ENCODE results near the gene PGAM2.

The PGAM2 gene

GRCh38 chr7:44072364-44073231, 7.2 kb upstream of the PGAM2 start:
- peak; percentile 91 for DNase-seq (ENCODE audit: low read depth)
- no peak overlapping the region for H3K4me3 ChIP-seq (ENCODE audit: control insufficient read depth, low read depth, low read length)
- TF ChIP-seq, protein P1, sequence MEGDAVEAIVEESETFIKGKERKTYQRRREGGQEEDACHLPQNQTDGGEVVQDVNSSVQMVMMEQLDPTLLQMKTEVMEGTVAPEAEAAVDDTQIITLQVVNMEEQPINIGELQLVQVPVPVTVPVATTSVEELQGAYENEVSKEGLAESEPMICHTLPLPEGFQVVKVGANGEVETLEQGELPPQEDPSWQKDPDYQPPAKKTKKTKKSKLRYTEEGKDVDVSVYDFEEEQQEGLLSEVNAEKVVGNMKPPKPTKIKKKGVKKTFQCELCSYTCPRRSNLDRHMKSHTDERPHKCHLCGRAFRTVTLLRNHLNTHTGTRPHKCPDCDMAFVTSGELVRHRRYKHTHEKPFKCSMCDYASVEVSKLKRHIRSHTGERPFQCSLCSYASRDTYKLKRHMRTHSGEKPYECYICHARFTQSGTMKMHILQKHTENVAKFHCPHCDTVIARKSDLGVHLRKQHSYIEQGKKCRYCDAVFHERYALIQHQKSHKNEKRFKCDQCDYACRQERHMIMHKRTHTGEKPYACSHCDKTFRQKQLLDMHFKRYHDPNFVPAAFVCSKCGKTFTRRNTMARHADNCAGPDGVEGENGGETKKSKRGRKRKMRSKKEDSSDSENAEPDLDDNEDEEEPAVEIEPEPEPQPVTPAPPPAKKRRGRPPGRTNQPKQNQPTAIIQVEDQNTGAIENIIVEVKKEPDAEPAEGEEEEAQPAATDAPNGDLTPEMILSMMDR (conservative IDR thresholded peaks at IDR 0.05; ENCODE audit: control insufficient read depth, insufficient read depth, low read depth, low read length): peak; percentile 92

DNA sequence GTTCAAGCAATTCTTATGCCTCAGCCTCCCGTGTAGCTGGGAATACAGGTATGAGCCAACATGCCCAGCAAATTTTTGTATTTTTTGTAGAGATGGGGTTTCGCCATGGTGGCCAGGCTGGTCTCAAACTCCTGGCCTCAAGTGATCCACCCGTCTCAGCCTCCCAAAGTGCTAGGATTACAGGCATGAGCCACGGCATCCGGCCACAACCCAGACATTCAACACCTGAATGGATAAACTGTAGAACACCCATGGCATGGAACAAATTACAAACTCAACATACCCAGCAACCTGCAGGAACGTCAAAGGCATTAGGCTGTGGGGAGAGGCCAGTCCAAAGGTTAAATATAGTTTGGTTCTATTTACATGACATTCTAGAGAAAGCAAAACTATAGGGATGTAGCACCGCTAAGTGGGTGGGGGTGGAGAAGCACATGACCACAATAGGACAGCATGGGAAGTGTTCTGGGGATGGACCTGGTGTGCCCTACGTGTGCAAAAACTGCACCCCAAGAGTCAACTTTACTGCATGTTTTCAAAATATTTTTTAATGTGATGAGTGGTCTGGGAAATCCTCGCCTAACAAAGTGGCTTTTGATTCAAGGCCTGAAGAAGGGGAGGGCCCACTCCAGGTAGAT, 6.5 kb upstream of the PGAM2 start:
- TF ChIP-seq, protein P1 (conservative IDR thresholded peaks at IDR 0.05; ENCODE audit: control insufficient read depth, insufficient read depth, low read depth, low read length): no peak
- H3K4me3 ChIP-seq (ENCODE audit: control insufficient read depth, low read depth, low read length): no peak overlapping the region
- DNase-seq (ENCODE audit: low read depth): no peak

GRCh38 chr7:44068054-44068453, 2.7 kb upstream of the PGAM2 start:
- no peak for DNase-seq (ENCODE audit: low read depth)
- H3K4me3 ChIP-seq (ENCODE audit: control insufficient read depth, low read depth, low read length): no peak overlapping the region
- TF ChIP-seq, protein P1 (conservative IDR thresholded peaks at IDR 0.05; ENCODE audit: control insufficient read depth, insufficient read depth, low read depth, low read length): no peak

DNA sequence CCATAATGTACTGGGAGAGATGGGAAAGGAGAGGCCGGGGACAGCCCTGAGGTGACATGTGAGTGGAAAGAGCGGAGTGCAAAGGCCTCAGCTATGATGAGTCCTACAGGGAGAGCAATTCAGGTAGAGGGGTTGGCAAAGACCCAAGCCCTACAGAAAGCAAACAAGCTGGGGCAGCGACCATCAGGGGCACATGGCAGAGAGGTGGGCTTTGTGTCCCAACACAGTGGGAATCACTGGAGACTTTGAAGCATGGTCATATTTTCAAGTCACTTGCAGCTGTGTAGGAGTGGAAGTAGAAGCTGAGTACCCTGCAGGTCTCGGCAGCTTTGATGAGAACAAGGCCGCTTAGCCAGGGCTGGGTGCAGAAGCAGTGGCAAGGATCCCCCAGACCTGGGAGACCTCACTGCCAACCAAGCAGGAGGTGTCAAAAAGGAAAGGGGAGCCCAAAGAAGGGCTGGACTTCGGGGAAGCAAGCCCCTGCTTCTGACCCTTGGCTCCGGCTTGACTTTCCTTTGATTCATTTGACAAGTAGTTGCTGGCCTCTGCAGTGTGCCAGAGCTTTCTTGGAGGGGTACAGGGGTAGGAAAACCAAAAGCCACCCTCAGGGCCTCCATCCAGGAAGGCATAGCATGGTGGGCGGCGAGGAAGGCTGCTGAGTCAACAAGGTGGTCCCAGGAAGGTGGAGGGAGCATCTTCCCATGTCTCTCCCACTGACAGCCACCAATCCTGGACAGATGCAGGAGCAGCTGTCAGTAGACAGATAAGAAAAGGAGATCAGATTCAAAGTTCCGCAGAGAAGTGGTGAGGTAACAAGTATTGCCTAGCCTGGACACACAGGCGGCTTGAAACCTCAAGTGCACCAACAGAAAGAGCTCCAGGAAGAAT, 1.9 kb upstream of the PGAM2 start:
- TF ChIP-seq, protein P1 (conservative IDR thresholded peaks at IDR 0.05; ENCODE audit: control insufficient read depth, insufficient read depth, low read depth, low read length): no peak
- no peak overlapping the region for H3K4me3 ChIP-seq (ENCODE audit: control insufficient read depth, low read depth, low read length)
- no peak for DNase-seq (ENCODE audit: low read depth)

DNA sequence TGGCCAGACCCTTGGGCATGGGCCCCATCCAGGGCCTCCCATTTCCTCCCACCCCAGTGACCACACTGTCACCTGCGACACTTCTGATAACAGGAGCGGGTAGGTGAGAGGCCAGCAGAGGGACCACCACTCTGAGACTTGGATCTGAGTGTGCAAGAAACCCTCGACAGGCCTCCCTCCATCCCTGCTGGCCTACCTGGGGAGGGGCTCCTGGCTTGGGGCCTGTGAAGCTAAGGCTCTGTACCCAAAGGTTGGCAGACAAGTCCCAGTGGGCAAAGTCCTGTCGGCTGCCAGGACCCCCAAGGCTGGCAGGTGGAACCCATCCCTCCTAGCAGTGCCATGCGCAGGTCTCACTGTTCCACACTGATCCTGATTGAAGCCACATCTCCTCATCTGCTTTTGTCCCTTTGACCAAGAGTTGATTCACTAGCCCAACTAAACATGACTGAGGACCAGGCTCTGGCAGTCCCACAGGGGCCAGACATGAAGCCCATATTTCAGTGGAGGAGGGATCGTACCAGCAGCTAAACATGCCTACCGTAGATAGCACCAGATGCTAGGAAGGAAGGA, 1.2 kb upstream of the PGAM2 start:
- no peak overlapping the region for H3K4me3 ChIP-seq (ENCODE audit: control insufficient read depth, low read depth, low read length)
- TF ChIP-seq, protein P1 (conservative IDR thresholded peaks at IDR 0.05; ENCODE audit: control insufficient read depth, insufficient read depth, low read depth, low read length): no peak
- no peak for DNase-seq (ENCODE audit: low read depth)

- H3K4me3 ChIP-seq (ENCODE audit: control insufficient read depth, low read depth, low read length): no peak overlapping the region
- TF ChIP-seq, protein P1 (conservative IDR thresholded peaks at IDR 0.05; ENCODE audit: control insufficient read depth, insufficient read depth, low read depth, low read length): no peak
- no peak for DNase-seq (ENCODE audit: low read depth)
These were observed 719 bp upstream of the PGAM2 start for GRCh38 chr7:44066111-44066460.

Data from fibroblast of mammary gland (primary cell).